SU-DHL-6 (cell line): ENCODE data around the gene GRM7.

Experiments used
- EZH2phosphoT487 ChIP-seq: fragments of 200-600 bp; sonication (generic), shearing (Covaris generic); conservative IDR thresholded peaks from 2 replicates; pipeline ENCODE4 v1.6.1; 2018; ENCODE audit warnings: mild to moderate bottlenecking, antibody characterized with exemption, low read length, moderate library complexity, mixed read lengths
- TF ChIP-seq, protein P1 (sequence below): fragments of 200-600 bp; sonication (generic); IDR thresholded peaks from one replicate; pipeline ENCODE4 v1.5.1; 2017; ENCODE audit warnings: antibody characterized with exemption, mild to moderate bottlenecking, low read length, moderate library complexity; ENCODE audit not compliant: insufficient read depth, poor library complexity, severe bottlenecking

DNA sequence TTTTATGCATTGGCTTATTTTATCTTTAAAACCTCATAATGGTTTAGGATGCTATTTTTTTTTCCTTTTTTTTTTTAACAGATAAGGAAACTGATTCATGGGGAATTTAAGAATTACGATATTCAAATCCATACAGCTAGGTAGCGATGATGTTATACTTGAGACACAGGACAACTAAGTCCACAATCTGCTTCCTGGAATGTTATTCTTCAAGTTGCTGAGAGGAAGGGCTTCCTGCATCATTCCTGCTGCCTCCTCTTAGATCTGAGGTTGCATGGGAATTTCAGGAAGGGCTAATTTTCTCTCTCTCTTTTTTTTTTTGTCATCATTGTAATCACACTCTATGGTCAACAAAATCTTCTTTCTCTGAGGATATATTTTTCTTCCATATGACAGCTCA, 595.5 kb downstream of the GRM7 start:
- TF ChIP-seq, protein P1, sequence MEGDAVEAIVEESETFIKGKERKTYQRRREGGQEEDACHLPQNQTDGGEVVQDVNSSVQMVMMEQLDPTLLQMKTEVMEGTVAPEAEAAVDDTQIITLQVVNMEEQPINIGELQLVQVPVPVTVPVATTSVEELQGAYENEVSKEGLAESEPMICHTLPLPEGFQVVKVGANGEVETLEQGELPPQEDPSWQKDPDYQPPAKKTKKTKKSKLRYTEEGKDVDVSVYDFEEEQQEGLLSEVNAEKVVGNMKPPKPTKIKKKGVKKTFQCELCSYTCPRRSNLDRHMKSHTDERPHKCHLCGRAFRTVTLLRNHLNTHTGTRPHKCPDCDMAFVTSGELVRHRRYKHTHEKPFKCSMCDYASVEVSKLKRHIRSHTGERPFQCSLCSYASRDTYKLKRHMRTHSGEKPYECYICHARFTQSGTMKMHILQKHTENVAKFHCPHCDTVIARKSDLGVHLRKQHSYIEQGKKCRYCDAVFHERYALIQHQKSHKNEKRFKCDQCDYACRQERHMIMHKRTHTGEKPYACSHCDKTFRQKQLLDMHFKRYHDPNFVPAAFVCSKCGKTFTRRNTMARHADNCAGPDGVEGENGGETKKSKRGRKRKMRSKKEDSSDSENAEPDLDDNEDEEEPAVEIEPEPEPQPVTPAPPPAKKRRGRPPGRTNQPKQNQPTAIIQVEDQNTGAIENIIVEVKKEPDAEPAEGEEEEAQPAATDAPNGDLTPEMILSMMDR: no peak
- TF ChIP-seq EZH2phosphoT487: no peak
